HL-60 (cell line): ENCODE data around the gene TNC.

Experiments
- GABPA ChIP-seq: IDR thresholded peaks from 2 replicates; pipeline ENCODE4 v1.6.1; 2012; ENCODE audit warnings: low read depth
- POLR2AphosphoS5 ChIP-seq: IDR thresholded peaks from 2 replicates; pipeline ENCODE4 v1.6.1; 2012; ENCODE audit warnings: low read depth
- REST ChIP-seq: IDR thresholded peaks from 2 replicates; pipeline ENCODE4 v1.6.1; 2012; ENCODE audit warnings: low read depth; ENCODE audit not compliant: insufficient replicate concordance
- SPI1 ChIP-seq: IDR thresholded peaks from 2 replicates; pipeline ENCODE4 v1.6.1; 2012; ENCODE audit warnings: low read depth, mild to moderate bottlenecking, borderline replicate concordance
- TF ChIP-seq, protein P1 (sequence below): IDR thresholded peaks from one replicate; pipeline ENCODE4 v1.5.1; 2011; ENCODE audit warnings: low read length, control low read depth, inconsistent platforms; ENCODE audit not compliant: insufficient read depth

DNA sequence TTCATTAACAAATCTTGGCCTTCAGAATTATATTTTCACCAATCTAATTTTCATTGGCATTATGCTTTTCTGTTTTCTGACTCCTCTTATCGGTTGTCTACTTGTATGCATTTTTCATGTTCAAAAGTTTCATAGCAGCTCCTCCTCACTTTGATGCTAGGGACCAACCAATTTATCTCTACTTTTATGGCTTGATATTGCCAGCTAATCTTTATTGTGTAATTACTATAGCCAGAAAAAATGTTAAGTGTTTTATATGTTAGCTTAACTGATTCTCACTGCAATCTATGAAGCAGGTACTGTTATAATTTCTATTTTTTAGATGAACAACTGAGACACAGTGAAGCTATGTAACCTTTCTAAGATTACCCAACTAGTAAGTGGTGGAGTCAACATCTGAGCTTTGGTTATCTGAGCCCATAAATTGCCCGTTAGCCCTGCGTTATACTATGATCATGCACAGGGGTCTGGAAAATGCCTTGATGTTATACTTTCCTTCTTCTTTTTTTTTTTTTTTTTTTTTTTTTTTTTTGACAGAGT is 34.4 kb upstream of the TNC start:
- TF ChIP-seq, protein P1, sequence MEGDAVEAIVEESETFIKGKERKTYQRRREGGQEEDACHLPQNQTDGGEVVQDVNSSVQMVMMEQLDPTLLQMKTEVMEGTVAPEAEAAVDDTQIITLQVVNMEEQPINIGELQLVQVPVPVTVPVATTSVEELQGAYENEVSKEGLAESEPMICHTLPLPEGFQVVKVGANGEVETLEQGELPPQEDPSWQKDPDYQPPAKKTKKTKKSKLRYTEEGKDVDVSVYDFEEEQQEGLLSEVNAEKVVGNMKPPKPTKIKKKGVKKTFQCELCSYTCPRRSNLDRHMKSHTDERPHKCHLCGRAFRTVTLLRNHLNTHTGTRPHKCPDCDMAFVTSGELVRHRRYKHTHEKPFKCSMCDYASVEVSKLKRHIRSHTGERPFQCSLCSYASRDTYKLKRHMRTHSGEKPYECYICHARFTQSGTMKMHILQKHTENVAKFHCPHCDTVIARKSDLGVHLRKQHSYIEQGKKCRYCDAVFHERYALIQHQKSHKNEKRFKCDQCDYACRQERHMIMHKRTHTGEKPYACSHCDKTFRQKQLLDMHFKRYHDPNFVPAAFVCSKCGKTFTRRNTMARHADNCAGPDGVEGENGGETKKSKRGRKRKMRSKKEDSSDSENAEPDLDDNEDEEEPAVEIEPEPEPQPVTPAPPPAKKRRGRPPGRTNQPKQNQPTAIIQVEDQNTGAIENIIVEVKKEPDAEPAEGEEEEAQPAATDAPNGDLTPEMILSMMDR = no peak
- no peak for TF ChIP-seq POLR2AphosphoS5
- TF ChIP-seq GABPA = no peak
- no peak for TF ChIP-seq REST
- TF ChIP-seq SPI1 = no peak
